Suprapubic skin (tissue), 4 donors: ENCODE measurements around the gene CHST11. TPM values are rescaled to one million over a fixed set of nuclear protein-coding genes. Genes with fewer than 3 reads are reported as not detected.

Experiments used
- DNase-seq, 2 donors: peaks; one replicate each; pipeline ENCODE4 v3.0.0-alpha.2; 2019; ENCODE audit warnings: low spot score in 2 of 2
- H3K27ac ChIP-seq: fragments of 200-600 bp; sonication (generic); one replicate; pipeline ENCODE4 v1.5.1; 2019
- H3K27me3 ChIP-seq: fragments of 200-600 bp; sonication (generic); one replicate; pipeline ENCODE4 v1.5.1; 2019
- H3K36me3 ChIP-seq: fragments of 200-600 bp; sonication (generic); one replicate; pipeline ENCODE4 v1.5.1; 2019
- H3K4me1 ChIP-seq: fragments of 200-600 bp; sonication (generic); one replicate; pipeline ENCODE4 v1.5.1; 2019
- H3K4me3 ChIP-seq: fragments of 200-600 bp; sonication (generic); one replicate; pipeline ENCODE4 v1.5.1; 2019; ENCODE audit warnings: mild to moderate bottlenecking
- H3K9me3 ChIP-seq: fragments of 200-600 bp; sonication (generic); one replicate; pipeline ENCODE4 v1.5.1; 2019
- EP300 ChIP-seq: sonication (generic); formaldehyde crosslinking; IDR thresholded peaks from one replicate; pipeline ENCODE4 v1.6.1; 2017; ENCODE audit warnings: antibody characterized with exemption
- POLR2A ChIP-seq, 2 donors: fragments of 450-650 bp; IDR thresholded peaks; one replicate each; pipeline ENCODE4 v1.6.1; 2017; ENCODE audit warnings: antibody characterized with exemption in 2 of 2, mild to moderate bottlenecking in 2 of 2, moderate library complexity in 2 of 2
- POLR2AphosphoS5 ChIP-seq, 3 donors: sonication (generic); formaldehyde crosslinking; IDR thresholded peaks; one replicate each; pipeline ENCODE4 v1.6.1; 2017; ENCODE audit warnings: antibody characterized with exemption in 3 of 3
- WGBS: methylation state at CpG from one replicate; pipeline ENCODE4 v1.1.5; 2018; 5-methylcytosine and 5-hydroxymethylcytosine counted together
- total RNA-seq, 4 donors: library from RNA; depleted of rRNA; stranded (reverse); fragments of >200 nt; gene quantifications; one replicate each; pipeline ENCODE4 v1.1.0, GENCODE V29; 2016
- TF ChIP-seq, protein P1 (sequence below), 2 donors: fragments of 200-600 bp in 1 of 2; fragments of 450-650 bp in 1 of 2; sonication (generic) in 1 of 2; IDR thresholded peaks; one replicate each; pipeline ENCODE4 v1.5.1; 2016 to 2019; ENCODE audit warnings: antibody characterized with exemption in 2 of 2, mild to moderate bottlenecking in 1 of 2, moderate library complexity in 1 of 2

The CHST11 gene
- total RNA-seq, 4 donors from 2014 or later, result 1.8 to 5.8 (median 3.8) TPM

DNA sequence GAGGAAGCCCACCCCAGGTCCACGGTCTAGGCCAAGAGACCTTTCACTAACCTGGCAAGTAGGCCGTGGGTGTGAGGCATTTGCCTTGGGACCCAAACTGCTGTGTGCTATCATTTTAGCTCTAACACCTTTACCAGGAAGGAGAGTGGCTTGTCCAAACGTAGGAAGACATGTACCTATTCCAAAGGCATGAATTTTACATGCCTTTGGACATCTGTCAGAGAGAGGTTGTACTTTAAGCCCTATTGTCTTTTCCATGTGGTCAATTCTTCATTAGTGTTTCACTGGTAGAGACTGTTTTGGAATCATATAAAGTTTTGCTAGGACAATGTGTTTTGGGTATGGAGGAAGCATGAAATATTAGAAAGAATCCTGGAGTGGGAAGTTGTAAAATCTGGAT, 352.5 kb downstream of the CHST11 start:
- DNase-seq, result no peak
- no peak for TF ChIP-seq POLR2A (IDR thresholded peaks at IDR 0.05)
- TF ChIP-seq, protein P1, sequence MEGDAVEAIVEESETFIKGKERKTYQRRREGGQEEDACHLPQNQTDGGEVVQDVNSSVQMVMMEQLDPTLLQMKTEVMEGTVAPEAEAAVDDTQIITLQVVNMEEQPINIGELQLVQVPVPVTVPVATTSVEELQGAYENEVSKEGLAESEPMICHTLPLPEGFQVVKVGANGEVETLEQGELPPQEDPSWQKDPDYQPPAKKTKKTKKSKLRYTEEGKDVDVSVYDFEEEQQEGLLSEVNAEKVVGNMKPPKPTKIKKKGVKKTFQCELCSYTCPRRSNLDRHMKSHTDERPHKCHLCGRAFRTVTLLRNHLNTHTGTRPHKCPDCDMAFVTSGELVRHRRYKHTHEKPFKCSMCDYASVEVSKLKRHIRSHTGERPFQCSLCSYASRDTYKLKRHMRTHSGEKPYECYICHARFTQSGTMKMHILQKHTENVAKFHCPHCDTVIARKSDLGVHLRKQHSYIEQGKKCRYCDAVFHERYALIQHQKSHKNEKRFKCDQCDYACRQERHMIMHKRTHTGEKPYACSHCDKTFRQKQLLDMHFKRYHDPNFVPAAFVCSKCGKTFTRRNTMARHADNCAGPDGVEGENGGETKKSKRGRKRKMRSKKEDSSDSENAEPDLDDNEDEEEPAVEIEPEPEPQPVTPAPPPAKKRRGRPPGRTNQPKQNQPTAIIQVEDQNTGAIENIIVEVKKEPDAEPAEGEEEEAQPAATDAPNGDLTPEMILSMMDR (IDR thresholded peaks at IDR 0.05), result no peak
- no peak for TF ChIP-seq EP300
- TF ChIP-seq POLR2AphosphoS5 (IDR thresholded peaks at IDR 0.05), result no peak
- H3K36me3 ChIP-seq, result no peaks in the 10 kb centered on the region
- H3K27me3 ChIP-seq, result no peaks in the 10 kb centered on the region
- no peak overlapping the region for H3K27ac ChIP-seq
- no peaks in the 10 kb centered on the region for H3K4me1 ChIP-seq
- no peaks in the 10 kb centered on the region for H3K9me3 ChIP-seq
- WGBS, result 80% methylated on average over 3 of the region's 3 CpGs
- no peak overlapping the region for H3K4me3 ChIP-seq

DNA sequence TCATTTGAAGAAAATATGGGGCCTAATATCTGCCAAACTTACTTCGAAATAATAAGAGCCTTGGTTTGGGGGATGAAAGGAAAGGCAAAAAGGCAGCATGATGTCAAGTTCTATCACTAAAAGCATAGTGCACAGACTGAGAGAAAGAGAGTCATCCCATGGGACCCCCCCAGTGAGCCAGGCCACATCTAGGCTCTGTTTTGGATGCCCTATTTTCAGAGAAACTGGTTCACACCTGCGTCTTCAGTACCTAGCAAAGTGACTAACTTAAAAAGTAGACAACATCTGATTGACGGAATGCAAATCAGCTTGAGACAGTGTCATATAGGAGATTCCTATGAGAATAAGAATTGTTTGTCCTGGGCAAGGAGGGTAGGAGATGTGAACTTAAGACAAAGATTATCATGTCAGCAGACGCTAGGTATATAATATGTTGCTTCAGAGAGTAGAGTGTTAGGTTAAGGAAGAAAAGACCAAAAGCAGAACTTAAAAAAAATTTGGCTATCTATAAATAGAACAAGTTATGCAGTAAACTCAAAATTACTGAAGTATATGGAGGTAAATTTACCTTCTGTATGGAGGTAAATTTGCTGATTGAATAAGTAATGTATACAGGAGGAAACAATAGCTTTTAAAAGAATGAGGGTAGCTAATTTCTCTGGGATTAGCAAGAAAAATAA, 353.1 kb downstream of the CHST11 start:
- H3K36me3 ChIP-seq, result no peaks in the 10 kb centered on the region
- TF ChIP-seq, protein P1 (IDR thresholded peaks at IDR 0.05), result no peak
- no peak for TF ChIP-seq EP300
- TF ChIP-seq POLR2AphosphoS5 (IDR thresholded peaks at IDR 0.05), result no peak
- no peak for TF ChIP-seq POLR2A (IDR thresholded peaks at IDR 0.05)
- no peaks in the 10 kb centered on the region for H3K27me3 ChIP-seq
- no peak overlapping the region for H3K4me3 ChIP-seq
- 70% methylated on average over 4 of the region's 4 CpGs for WGBS
- no peaks in the 10 kb centered on the region for H3K9me3 ChIP-seq
- no peaks in the 10 kb centered on the region for H3K4me1 ChIP-seq
- no peak for DNase-seq
- H3K27ac ChIP-seq, result no peak overlapping the region

Other genes with a start within 250 kb of the CHST11 start
- gene TXNRD1, start 241.2 kb upstream of the CHST11 start, total RNA-seq, result 10 to 100 TPM; 33.1 to 52.1 (median 39.4) TPM
- gene EID3, start 153.2 kb upstream of the CHST11 start, total RNA-seq, result 1 to 10 TPM; 2.9 to 5.4 (median 4.0) TPM